Activated effector memory CD4-positive, alpha-beta T cell treated with anti-CD3 and anti-CD28 coated beads, Interleukin-2, amount 50 U/mL, for 16 hours (primary cell): ENCODE measurements around the gene LARP4B.
"Not testable (repeated sequence)": the region's sequence is repeated elsewhere in the genome, so short reads cannot be mapped to it uniquely, and the experiment has no call there.

Source experiments
- DNase-seq: peaks from one replicate; pipeline ENCODE4 v3.0.0-alpha.2; 2020

Gene LARP4B

GRCh38 chr10:955820-956217 lies 24.3 kb upstream of the LARP4B start:
- DNase-seq: no peak

- no peak for DNase-seq
These were observed 23.8 kb upstream of the LARP4B start for GRCh38 chr10:955127-955819.

- no peak for DNase-seq
These were observed 22.9 kb upstream of the LARP4B start for GRCh38 chr10:954396-954795.

- no peak for DNase-seq
These were observed 22.3 kb upstream of the LARP4B start for GRCh38 chr10:953836-954235.

GRCh38 chr10:949446-949845 lies 17.9 kb upstream of the LARP4B start:
- DNase-seq: no peak

- no peak for DNase-seq
These were observed 16.8 kb upstream of the LARP4B start for GRCh38 chr10:948347-948746.

- no peak for DNase-seq
These were observed 16.4 kb upstream of the LARP4B start for GRCh38 chr10:947881-948280.

GRCh38 chr10:947051-947450 lies 15.5 kb upstream of the LARP4B start:
- no peak for DNase-seq

GRCh38 chr10:945778-946177 lies 14.3 kb upstream of the LARP4B start:
- DNase-seq: no peak

GRCh38 chr10:944034-944831 lies 12.7 kb upstream of the LARP4B start:
- peak; percentile 71 for DNase-seq

- no peak for DNase-seq
These were observed 12.0 kb upstream of the LARP4B start for GRCh38 chr10:943334-944033.

- no peak for DNase-seq
These were observed 7.6 kb upstream of the LARP4B start for GRCh38 chr10:938941-939678.

- no peak for DNase-seq
These were observed 3.4 kb upstream of the LARP4B start for GRCh38 chr10:934746-935406.

GRCh38 chr10:934165-934564 lies 2.7 kb upstream of the LARP4B start:
- not testable (repeated sequence) for DNase-seq

GRCh38 chr10:932589-932988 lies 1.1 kb upstream of the LARP4B start:
- no peak for DNase-seq

GRCh38 chr10:930625-931325 lies 730 bp downstream of the LARP4B start:
- DNase-seq: peak; percentile 74

GRCh38 chr10:929960-930624 lies 1.4 kb downstream of the LARP4B start:
- DNase-seq: no peak

- no peak for DNase-seq
These were observed 4.4 kb downstream of the LARP4B start for GRCh38 chr10:927131-927530.

GRCh38 chr10:926075-926698 lies 5.3 kb downstream of the LARP4B start:
- no peak for DNase-seq

GRCh38 chr10:924524-924859 lies 7.0 kb downstream of the LARP4B start:
- no peak for DNase-seq
